HepG2 (cell line): ENCODE measurements around the gene NDUFAF8.

Experiments used
- BCL3 ChIP-seq: sonication (generic); formaldehyde crosslinking; IDR thresholded peaks from 2 replicates; pipeline ENCODE4 v1.5.1; 2020; ENCODE audit warnings: mild to moderate bottlenecking, missing genetic modification reagents, moderate library complexity
- POLR2A ChIP-seq, 2 experiments: IDR thresholded peaks; 2 replicates each; pipeline ENCODE4 v1.6.1; 2011; ENCODE audit warnings: low read depth in 2 of 2, low read length in 2 of 2, mild to moderate bottlenecking in 1 of 2, moderate library complexity in 1 of 2; ENCODE audit not compliant: insufficient read depth in 1 of 2
- ZBTB8A ChIP-seq: sonication (generic); formaldehyde crosslinking; IDR thresholded peaks from 2 replicates; pipeline ENCODE4 v1.4.0; 2020; ENCODE audit warnings: mild to moderate bottlenecking, low read depth, missing genetic modification reagents, borderline replicate concordance
- ZNF501 ChIP-seq: sonication (generic); formaldehyde crosslinking; IDR thresholded peaks from 2 replicates; pipeline ENCODE4 v1.5.1; 2020; ENCODE audit warnings: mild to moderate bottlenecking, moderate library complexity, missing genetic modification reagents
- ZNF777 ChIP-seq: sonication (generic); formaldehyde crosslinking; IDR thresholded peaks from 2 replicates; pipeline ENCODE4 v1.4.0; 2020; ENCODE audit warnings: missing genetic modification reagents
- TF ChIP-seq, protein P1 (sequence below): sonication (generic); formaldehyde crosslinking; IDR thresholded peaks from 2 replicates; pipeline ENCODE4 v1.8.1; 2023; ENCODE audit warnings: mild to moderate bottlenecking, inconsistent platforms, moderate library complexity, missing genetic modification reagents, borderline replicate concordance
- TF ChIP-seq, protein P2 (sequence below): fragments of 450-650 bp; IDR thresholded peaks from 2 replicates; pipeline ENCODE4 v1.6.1; 2016

GRCh38 chr17:81279278-81280275 lies 40.5 kb downstream of the NDUFAF8 start:
- TF ChIP-seq BCL3 (CRISPR knock-in tag) (no peak), ZNF501 (CRISPR knock-in tag) (no peak), ZNF777 (no peak), POLR2A (IDR thresholded peaks at IDR 0.05; ENCODE audit: insufficient read depth in 1 of 2, low read depth in 2 of 2, low read length in 2 of 2) (no peak), ZBTB8A (CRISPR knock-in tag) (no peak)
- TF ChIP-seq, protein P1, sequence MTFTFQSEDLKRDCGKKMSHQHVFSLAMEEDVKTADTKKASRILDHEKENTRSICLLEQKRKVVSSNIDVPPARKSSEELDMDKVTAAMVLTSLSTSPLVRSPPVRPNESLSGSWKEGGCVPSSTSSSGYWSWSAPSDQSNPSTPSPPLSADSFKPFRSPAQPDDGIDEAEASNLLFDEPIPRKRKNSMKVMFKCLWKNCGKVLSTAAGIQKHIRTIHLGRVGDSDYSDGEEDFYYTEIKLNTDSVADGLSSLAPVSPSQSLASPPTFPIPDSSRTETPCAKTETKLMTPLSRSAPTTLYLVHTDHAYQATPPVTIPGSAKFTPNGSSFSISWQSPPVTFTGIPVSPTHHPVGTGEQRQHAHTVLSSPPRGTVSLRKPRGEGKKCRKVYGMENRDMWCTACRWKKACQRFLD, result no peak
- TF ChIP-seq, protein P2, sequence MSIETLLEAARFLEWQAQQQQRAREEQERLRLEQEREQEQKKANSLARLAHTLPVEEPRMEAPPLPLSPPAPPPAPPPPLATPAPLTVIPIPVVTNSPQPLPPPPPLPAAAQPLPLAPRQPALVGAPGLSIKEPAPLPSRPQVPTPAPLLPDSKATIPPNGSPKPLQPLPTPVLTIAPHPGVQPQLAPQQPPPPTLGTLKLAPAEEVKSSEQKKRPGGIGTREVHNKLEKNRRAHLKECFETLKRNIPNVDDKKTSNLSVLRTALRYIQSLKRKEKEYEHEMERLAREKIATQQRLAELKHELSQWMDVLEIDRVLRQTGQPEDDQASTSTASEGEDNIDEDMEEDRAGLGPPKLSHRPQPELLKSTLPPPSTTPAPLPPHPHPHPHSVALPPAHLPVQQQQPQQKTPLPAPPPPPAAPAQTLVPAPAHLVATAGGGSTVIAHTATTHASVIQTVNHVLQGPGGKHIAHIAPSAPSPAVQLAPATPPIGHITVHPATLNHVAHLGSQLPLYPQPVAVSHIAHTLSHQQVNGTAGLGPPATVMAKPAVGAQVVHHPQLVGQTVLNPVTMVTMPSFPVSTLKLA, result no peak
